ENCODE results near the gene RAX2.

- no peak for TF ChIP-seq CTCF (IDR thresholded peaks at IDR 0.05; ENCODE audit: control extremely low read depth in 1 of 3, insufficient read depth in 1 of 3, low read depth in 1 of 3, low read length in 3 of 3)
- no peak for TF ChIP-seq MAX (IDR thresholded peaks at IDR 0.05)
- TF ChIP-seq YY1 (IDR thresholded peaks at IDR 0.05; ENCODE audit: low read depth, low read length): no peak
- TF ChIP-seq GABPA (IDR thresholded peaks at IDR 0.05; ENCODE audit: borderline replicate concordance, insufficient read depth, low read length): no peak
Measured at GRCh38 chr19:3781603-3782002, 9.6 kb upstream of the RAX2 start.
